GM12864 (cell line): ENCODE data around the gene NTRK3.

Source experiments
- DNase-seq: peaks from one replicate; pipeline ENCODE4 v3.0.0-alpha.2; 2011; ENCODE audit warnings: low read depth
- H3K4me3 ChIP-seq: 2 replicates; pipeline ENCODE4 v1.5.1; 2011; ENCODE audit warnings: mild to moderate bottlenecking, low read depth, low read length, control low read depth
- TF ChIP-seq, protein P1 (sequence below): IDR thresholded peaks from 2 replicates; pipeline ENCODE4 v1.5.1; 2011; ENCODE audit warnings: low read depth, mild to moderate bottlenecking, moderate library complexity, low read length, control low read depth, inconsistent platforms; ENCODE audit errors: missing control alignments

The NTRK3 gene

DNA sequence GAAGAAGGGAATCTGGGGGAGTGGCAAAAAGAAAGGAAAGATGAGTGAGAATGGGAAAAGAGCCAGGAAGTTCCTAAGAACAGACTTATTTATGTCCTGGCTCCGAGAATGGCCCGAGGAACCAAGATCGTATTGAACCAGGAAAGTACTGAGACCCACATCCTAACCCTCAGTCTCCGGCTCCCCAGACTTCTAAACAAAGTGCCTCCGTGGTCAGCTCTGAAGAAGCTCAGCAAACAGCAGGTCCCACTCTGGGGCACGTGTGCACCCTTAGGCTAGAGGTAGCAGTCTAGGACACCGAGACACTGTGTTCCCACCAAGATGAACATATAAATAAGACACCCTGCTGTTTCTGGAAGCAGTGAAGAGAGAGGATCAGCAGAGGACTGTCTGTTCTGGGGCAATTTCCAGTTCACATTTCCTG lies 307.4 kb downstream of the NTRK3 start:
- no peak for DNase-seq
- no peak overlapping the region for H3K4me3 ChIP-seq
- TF ChIP-seq, protein P1, sequence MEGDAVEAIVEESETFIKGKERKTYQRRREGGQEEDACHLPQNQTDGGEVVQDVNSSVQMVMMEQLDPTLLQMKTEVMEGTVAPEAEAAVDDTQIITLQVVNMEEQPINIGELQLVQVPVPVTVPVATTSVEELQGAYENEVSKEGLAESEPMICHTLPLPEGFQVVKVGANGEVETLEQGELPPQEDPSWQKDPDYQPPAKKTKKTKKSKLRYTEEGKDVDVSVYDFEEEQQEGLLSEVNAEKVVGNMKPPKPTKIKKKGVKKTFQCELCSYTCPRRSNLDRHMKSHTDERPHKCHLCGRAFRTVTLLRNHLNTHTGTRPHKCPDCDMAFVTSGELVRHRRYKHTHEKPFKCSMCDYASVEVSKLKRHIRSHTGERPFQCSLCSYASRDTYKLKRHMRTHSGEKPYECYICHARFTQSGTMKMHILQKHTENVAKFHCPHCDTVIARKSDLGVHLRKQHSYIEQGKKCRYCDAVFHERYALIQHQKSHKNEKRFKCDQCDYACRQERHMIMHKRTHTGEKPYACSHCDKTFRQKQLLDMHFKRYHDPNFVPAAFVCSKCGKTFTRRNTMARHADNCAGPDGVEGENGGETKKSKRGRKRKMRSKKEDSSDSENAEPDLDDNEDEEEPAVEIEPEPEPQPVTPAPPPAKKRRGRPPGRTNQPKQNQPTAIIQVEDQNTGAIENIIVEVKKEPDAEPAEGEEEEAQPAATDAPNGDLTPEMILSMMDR = no peak

DNA sequence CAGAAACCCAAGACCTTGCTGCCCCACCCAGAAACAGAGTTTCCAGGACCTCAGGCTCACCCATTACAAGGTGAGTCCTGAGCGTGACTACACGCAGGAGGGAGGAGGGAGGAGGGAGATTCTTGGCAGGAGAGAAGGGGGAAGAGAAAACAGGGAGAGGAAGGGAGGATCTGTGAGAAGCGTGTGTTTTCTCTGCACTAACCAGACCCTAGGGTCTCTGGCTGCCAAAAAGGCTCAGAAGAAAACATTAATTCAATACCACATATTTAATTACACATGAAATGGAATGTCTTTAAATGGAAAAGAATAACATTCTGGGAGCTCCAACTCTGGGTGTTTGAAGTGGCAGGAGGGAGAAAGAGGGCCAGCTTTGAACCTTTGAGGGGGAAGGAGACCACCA lies 309.0 kb downstream of the NTRK3 start:
- no peak overlapping the region for H3K4me3 ChIP-seq
- no peak for DNase-seq
- TF ChIP-seq, protein P1 = no peak

DNA sequence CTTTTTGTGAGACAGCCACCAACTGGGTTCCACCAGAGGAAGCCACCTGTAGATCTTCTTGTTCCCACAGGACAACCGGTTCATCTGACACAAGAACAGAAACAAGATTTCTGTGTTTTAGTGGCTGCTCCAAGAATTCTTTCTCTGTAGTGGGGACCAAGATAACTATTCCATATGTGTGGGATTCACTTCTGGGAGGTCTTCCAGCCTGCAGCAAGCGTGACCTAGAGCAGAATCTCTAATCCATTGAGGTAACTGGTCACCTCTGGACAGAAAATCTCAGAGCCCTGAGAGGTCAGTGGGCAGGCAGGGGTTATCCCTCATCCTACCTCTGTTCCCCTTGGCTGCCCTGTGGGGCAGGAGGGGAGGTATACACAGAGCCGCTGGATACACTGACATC lies 311.3 kb downstream of the NTRK3 start:
- TF ChIP-seq, protein P1 = no peak
- no peak overlapping the region for H3K4me3 ChIP-seq
- no peak for DNase-seq

DNA sequence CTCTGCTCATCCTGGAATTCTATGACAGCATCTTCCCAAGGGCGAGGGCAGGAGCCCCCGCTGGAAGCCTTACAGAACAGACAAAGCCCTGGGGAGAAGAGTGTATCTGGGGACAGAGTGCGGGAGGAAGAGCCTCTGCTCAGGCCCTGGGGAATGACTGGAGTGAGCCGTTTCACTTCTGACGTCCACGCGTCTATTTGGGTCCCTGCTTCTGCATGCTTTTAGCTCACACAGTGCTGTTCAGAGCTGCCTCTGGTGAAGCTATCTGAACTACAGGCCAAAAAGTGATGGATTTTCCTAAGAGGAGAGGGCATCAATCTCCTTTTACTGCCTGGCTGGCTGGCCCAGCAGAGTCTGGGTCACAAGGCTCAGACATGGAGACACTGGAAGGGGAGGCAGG lies 311.8 kb downstream of the NTRK3 start:
- H3K4me3 ChIP-seq = no peak overlapping the region
- no peak for DNase-seq
- TF ChIP-seq, protein P1 = no peak

DNA sequence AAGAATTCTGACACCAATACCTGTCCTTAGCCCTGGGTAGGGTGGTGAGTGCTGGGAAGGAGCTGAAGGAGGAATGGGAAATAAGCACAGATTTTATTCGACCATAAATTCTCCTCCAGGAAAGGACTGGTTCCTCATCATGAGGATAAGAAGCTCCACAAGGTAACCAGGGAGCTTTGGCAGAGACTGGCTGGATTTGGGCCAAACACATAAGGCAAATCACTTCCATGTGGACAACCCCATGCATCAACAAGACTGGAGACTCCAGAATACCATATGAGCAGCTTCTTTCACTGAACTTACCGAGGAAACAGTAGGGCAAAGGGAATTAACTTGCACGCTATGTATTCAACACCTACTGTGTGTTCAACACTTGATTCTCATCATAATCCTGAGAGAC lies 312.5 kb downstream of the NTRK3 start:
- no peak for DNase-seq
- no peak overlapping the region for H3K4me3 ChIP-seq
- TF ChIP-seq, protein P1 = no peak

DNA sequence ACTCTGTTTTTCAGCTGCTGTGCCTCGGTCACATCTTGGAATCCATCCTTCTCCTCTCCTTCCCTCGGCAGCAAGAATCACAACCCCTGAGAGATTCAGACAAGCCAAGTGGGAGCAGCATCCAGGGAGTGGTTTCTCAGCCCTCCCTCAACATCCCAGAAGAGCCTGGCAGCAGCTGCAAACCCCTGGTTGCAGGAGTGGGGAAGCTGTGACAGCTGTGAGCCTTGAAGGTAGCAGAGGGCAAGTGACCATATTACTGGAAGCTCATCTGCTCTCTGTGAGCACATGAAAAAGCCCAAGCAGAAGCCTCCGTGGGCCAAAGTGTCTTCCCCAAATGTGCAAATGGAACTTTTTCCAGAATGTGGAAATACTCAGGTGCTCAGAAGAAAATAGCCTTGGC lies 312.9 kb downstream of the NTRK3 start:
- no peak overlapping the region for H3K4me3 ChIP-seq
- no peak for DNase-seq
- TF ChIP-seq, protein P1 = no peak

DNA sequence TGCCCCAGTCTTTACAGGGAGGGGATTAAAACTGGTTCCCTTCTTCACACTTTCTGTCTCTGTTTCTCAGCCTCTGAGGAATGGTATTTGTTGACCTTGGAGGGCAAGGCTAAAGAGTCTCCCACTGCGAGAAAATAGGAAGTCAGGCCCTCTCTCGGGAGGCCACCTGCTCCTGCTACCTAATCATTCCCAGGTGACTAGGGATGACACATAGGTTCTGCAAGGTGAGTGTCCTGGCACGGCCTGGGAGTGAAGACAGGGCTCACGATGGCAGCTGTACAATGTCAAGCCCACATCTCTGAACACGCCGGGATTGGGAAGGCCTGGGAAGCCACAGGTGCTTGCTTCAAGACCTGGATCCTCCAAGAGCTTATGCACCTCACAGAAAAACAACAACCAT lies 314.2 kb downstream of the NTRK3 start:
- TF ChIP-seq, protein P1 = no peak
- no peak overlapping the region for H3K4me3 ChIP-seq
- no peak for DNase-seq
